Measurements from ENCODE around the gene GINS1.

- TF ChIP-seq CTCF (conservative IDR thresholded peaks at IDR 0.05; ENCODE audit: low read length) (no peak), EZH2phosphoT487 (IDR thresholded peaks at IDR 0.05; ENCODE audit: borderline replicate concordance, low read depth, low read length) (no peak)
These were observed 18.0 kb upstream of the GINS1 start for GRCh38 chr20:25389401-25389857.

All from OCI-LY7 (cell line).